ENCODE results near the gene KHSRP.

KHSRP gene

GRCh38 chr19:6378041-6378440 lies 46.6 kb downstream of the KHSRP start:
- no peak for DNase-seq
- Histone ChIP-seq H3K27ac (ENCODE audit: insufficient read depth, low read length, poor library complexity, severe bottlenecking) (no peak overlapping the region), H3K9me3 (ENCODE audit: control insufficient read depth, low read length) (no peaks in the 10 kb centered on the region), H3K36me3 (ENCODE audit: control insufficient read depth, insufficient read depth, low read length) (peaks cover 33% of the 10 kb centered on the region), H3K4me3 (ENCODE audit: insufficient read depth, low read depth, low read length, poor library complexity, severe bottlenecking) (no peak overlapping the region), H3K27me3 (replicated peaks; ENCODE audit: control insufficient read depth, insufficient read depth, low read length, poor library complexity, severe bottlenecking) (no peaks in the 10 kb centered on the region), H3K4me1 (ENCODE audit: control insufficient read depth, insufficient read depth, low read length, poor library complexity, severe bottlenecking) (no peaks in the 10 kb centered on the region)

- peaks cover 26% of the 10 kb centered on the region for H3K36me3 ChIP-seq (ENCODE audit: control insufficient read depth, insufficient read depth, low read length)
- H3K27me3 ChIP-seq (replicated peaks; ENCODE audit: control insufficient read depth, insufficient read depth, low read length, poor library complexity, severe bottlenecking) = no peaks in the 10 kb centered on the region
- no peaks in the 10 kb centered on the region for H3K4me1 ChIP-seq (ENCODE audit: control insufficient read depth, insufficient read depth, low read length, poor library complexity, severe bottlenecking)
- H3K4me3 ChIP-seq (ENCODE audit: insufficient read depth, low read depth, low read length, poor library complexity, severe bottlenecking) = no peak overlapping the region
- H3K27ac ChIP-seq (ENCODE audit: insufficient read depth, low read length, poor library complexity, severe bottlenecking) = no peak overlapping the region
- no peak for DNase-seq
- no peaks in the 10 kb centered on the region for H3K9me3 ChIP-seq (ENCODE audit: control insufficient read depth, low read length)
These were observed 48.0 kb downstream of the KHSRP start for GRCh38 chr19:6376512-6377190.

GRCh38 chr19:6375411-6376010 lies 49.1 kb downstream of the KHSRP start, which contains the start of gene PSPN:
Gene PSPN, minus strand, starts transcription at chr19:6375933. Its CDS starts 84 bp downstream, at chr19:6375849.
- H3K4me3 ChIP-seq (ENCODE audit: insufficient read depth, low read depth, low read length, poor library complexity, severe bottlenecking) = no peak within 1 kb of the TSS
- no peaks in the 10 kb centered on the region for H3K9me3 ChIP-seq (ENCODE audit: control insufficient read depth, low read length)
- no peak within 1 kb of the TSS for H3K27ac ChIP-seq (ENCODE audit: insufficient read depth, low read length, poor library complexity, severe bottlenecking)
- H3K27me3 ChIP-seq (replicated peaks; ENCODE audit: control insufficient read depth, insufficient read depth, low read length, poor library complexity, severe bottlenecking) = no peaks in the 10 kb centered on the region
- no peak for DNase-seq
- peaks cover 14% of the 10 kb centered on the region for H3K36me3 ChIP-seq (ENCODE audit: control insufficient read depth, insufficient read depth, low read length)
- H3K4me1 ChIP-seq (ENCODE audit: control insufficient read depth, insufficient read depth, low read length, poor library complexity, severe bottlenecking) = no peaks in the 10 kb centered on the region

- no peaks in the 10 kb centered on the region for H3K27me3 ChIP-seq (replicated peaks; ENCODE audit: control insufficient read depth, insufficient read depth, low read length, poor library complexity, severe bottlenecking)
- DNase-seq = no peak
- no peaks in the 10 kb centered on the region for H3K4me1 ChIP-seq (ENCODE audit: control insufficient read depth, insufficient read depth, low read length, poor library complexity, severe bottlenecking)
- H3K4me3 ChIP-seq (ENCODE audit: insufficient read depth, low read depth, low read length, poor library complexity, severe bottlenecking) = no peak overlapping the region
- H3K9me3 ChIP-seq (ENCODE audit: control insufficient read depth, low read length) = no peaks in the 10 kb centered on the region
- H3K27ac ChIP-seq (ENCODE audit: insufficient read depth, low read length, poor library complexity, severe bottlenecking) = no peak overlapping the region
- peaks cover 8% of the 10 kb centered on the region for H3K36me3 ChIP-seq (ENCODE audit: control insufficient read depth, insufficient read depth, low read length)
These were observed 49.8 kb downstream of the KHSRP start for GRCh38 chr19:6374711-6375410.

GRCh38 chr19:6374161-6374709 lies 50.4 kb downstream of the KHSRP start:
- Histone ChIP-seq H3K27me3 (replicated peaks; ENCODE audit: control insufficient read depth, insufficient read depth, low read length, poor library complexity, severe bottlenecking) (no peaks in the 10 kb centered on the region), H3K9me3 (ENCODE audit: control insufficient read depth, low read length) (no peaks in the 10 kb centered on the region), H3K4me1 (ENCODE audit: control insufficient read depth, insufficient read depth, low read length, poor library complexity, severe bottlenecking) (no peaks in the 10 kb centered on the region), H3K4me3 (ENCODE audit: insufficient read depth, low read depth, low read length, poor library complexity, severe bottlenecking) (no peak overlapping the region), H3K36me3 (ENCODE audit: control insufficient read depth, insufficient read depth, low read length) (peaks cover 5% of the 10 kb centered on the region), H3K27ac (ENCODE audit: insufficient read depth, low read length, poor library complexity, severe bottlenecking) (peak overlapping the region; percentile 51)
- DNase-seq = no peak

- Histone ChIP-seq H3K27me3 (replicated peaks; ENCODE audit: control insufficient read depth, insufficient read depth, low read length, poor library complexity, severe bottlenecking) (no peaks in the 10 kb centered on the region), H3K9me3 (ENCODE audit: control insufficient read depth, low read length) (no peaks in the 10 kb centered on the region), H3K4me1 (ENCODE audit: control insufficient read depth, insufficient read depth, low read length, poor library complexity, severe bottlenecking) (no peaks in the 10 kb centered on the region), H3K27ac (ENCODE audit: insufficient read depth, low read length, poor library complexity, severe bottlenecking) (peak overlapping the region; percentile 51), H3K4me3 (ENCODE audit: insufficient read depth, low read depth, low read length, poor library complexity, severe bottlenecking) (peak overlapping the region; percentile 32), H3K36me3 (ENCODE audit: control insufficient read depth, insufficient read depth, low read length) (peaks cover 10% of the 10 kb centered on the region)
- no peak for DNase-seq
These were observed 50.9 kb downstream of the KHSRP start for GRCh38 chr19:6373813-6374108.

GRCh38 chr19:6373096-6373812 lies 51.4 kb downstream of the KHSRP start:
- peak overlapping the region; percentile 89 for H3K27ac ChIP-seq (ENCODE audit: insufficient read depth, low read length, poor library complexity, severe bottlenecking)
- no peaks in the 10 kb centered on the region for H3K4me1 ChIP-seq (ENCODE audit: control insufficient read depth, insufficient read depth, low read length, poor library complexity, severe bottlenecking)
- peaks cover 15% of the 10 kb centered on the region for H3K36me3 ChIP-seq (ENCODE audit: control insufficient read depth, insufficient read depth, low read length)
- H3K9me3 ChIP-seq (ENCODE audit: control insufficient read depth, low read length) = no peaks in the 10 kb centered on the region
- H3K27me3 ChIP-seq (replicated peaks; ENCODE audit: control insufficient read depth, insufficient read depth, low read length, poor library complexity, severe bottlenecking) = no peaks in the 10 kb centered on the region
- DNase-seq = peak; percentile 94 to 97 (median 96)
- peak overlapping the region; percentile 83 for H3K4me3 ChIP-seq (ENCODE audit: insufficient read depth, low read depth, low read length, poor library complexity, severe bottlenecking)

GRCh38 chr19:6372594-6373095 lies 52.0 kb downstream of the KHSRP start, which contains the start of gene ALKBH7:
Gene ALKBH7, plus strand, starts transcription at chr19:6372794. Its CDS starts 27 bp downstream, at chr19:6372821.
- Histone ChIP-seq H3K36me3 (ENCODE audit: control insufficient read depth, insufficient read depth, low read length) (peaks cover 21% of the 10 kb centered on the region), H3K4me1 (ENCODE audit: control insufficient read depth, insufficient read depth, low read length, poor library complexity, severe bottlenecking) (no peaks in the 10 kb centered on the region), H3K4me3 (ENCODE audit: insufficient read depth, low read depth, low read length, poor library complexity, severe bottlenecking) (peak within 1 kb of the TSS; percentile 83), H3K27ac (ENCODE audit: insufficient read depth, low read length, poor library complexity, severe bottlenecking) (peak within 1 kb of the TSS; percentile 89), H3K27me3 (replicated peaks; ENCODE audit: control insufficient read depth, insufficient read depth, low read length, poor library complexity, severe bottlenecking) (no peaks in the 10 kb centered on the region), H3K9me3 (ENCODE audit: control insufficient read depth, low read length) (no peaks in the 10 kb centered on the region)
- peak; percentile 92 to 97 (median 94) for DNase-seq

GRCh38 chr19:6364353-6364752 lies 60.3 kb downstream of the KHSRP start:
- Histone ChIP-seq H3K27ac (ENCODE audit: insufficient read depth, low read length, poor library complexity, severe bottlenecking) (no peak overlapping the region), H3K4me1 (ENCODE audit: control insufficient read depth, insufficient read depth, low read length, poor library complexity, severe bottlenecking) (peaks cover 14% of the 10 kb centered on the region), H3K27me3 (replicated peaks; ENCODE audit: control insufficient read depth, insufficient read depth, low read length, poor library complexity, severe bottlenecking) (no peaks in the 10 kb centered on the region), H3K9me3 (ENCODE audit: control insufficient read depth, low read length) (no peaks in the 10 kb centered on the region), H3K36me3 (ENCODE audit: control insufficient read depth, insufficient read depth, low read length) (peaks cover 46% of the 10 kb centered on the region), H3K4me3 (ENCODE audit: insufficient read depth, low read depth, low read length, poor library complexity, severe bottlenecking) (no peak overlapping the region)
- DNase-seq = no peak
